Retinal pigment epithelial cell (primary cell): ENCODE measurements around the gene CAPZB.

Source experiments
- DNase-seq: peaks from one replicate; pipeline ENCODE4 v3.0.0-alpha.2; 2010; ENCODE audit warnings: low read depth
- H3K4me3 ChIP-seq: 2 replicates; pipeline ENCODE4 v1.5.1; 2011; ENCODE audit warnings: mild to moderate bottlenecking, low read length, control low read depth, moderate library complexity
- TF ChIP-seq, protein P1 (sequence below): conservative IDR thresholded peaks from 2 replicates; pipeline ENCODE4 v1.5.1; 2011; ENCODE audit warnings: low read depth, low read length, control low read depth, inconsistent platforms

The CAPZB gene

DNA sequence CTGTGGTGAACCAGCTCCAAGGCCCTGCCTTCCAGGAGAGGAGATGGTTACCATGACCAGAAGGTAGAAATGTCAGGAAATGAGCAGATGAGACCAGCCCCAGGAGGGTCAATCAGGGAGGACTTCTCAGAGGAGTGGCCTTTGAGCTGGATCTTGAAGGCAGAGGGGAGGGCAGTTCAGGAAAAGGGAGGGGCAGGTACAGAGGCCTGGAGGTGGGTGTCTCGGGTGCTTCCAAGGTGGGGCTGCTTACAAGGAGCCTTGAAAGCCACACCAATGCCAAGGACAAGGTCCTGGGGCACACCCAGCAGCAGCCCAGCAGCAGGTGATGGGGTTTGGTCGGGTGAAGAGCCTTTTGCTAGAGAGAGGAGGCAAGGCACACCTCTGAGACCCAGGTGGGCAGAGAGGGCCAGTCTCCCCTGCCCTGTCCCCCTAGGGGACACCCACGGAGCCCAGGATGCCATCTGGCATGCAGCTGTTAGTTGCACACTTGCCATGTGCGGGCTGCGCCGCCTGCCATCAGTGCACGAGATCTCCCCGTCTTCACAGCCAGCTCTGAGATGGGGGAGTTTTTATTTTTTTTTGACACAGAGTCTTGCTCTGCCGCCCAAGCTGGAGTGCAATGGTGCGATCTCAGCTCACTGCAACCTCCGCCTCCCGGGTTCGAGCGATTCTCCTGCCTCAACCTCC is 154.7 kb downstream of the CAPZB start:
- H3K4me3 ChIP-seq, result no peak overlapping the region
- no peak for DNase-seq
- TF ChIP-seq, protein P1, sequence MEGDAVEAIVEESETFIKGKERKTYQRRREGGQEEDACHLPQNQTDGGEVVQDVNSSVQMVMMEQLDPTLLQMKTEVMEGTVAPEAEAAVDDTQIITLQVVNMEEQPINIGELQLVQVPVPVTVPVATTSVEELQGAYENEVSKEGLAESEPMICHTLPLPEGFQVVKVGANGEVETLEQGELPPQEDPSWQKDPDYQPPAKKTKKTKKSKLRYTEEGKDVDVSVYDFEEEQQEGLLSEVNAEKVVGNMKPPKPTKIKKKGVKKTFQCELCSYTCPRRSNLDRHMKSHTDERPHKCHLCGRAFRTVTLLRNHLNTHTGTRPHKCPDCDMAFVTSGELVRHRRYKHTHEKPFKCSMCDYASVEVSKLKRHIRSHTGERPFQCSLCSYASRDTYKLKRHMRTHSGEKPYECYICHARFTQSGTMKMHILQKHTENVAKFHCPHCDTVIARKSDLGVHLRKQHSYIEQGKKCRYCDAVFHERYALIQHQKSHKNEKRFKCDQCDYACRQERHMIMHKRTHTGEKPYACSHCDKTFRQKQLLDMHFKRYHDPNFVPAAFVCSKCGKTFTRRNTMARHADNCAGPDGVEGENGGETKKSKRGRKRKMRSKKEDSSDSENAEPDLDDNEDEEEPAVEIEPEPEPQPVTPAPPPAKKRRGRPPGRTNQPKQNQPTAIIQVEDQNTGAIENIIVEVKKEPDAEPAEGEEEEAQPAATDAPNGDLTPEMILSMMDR, result no peak

DNA sequence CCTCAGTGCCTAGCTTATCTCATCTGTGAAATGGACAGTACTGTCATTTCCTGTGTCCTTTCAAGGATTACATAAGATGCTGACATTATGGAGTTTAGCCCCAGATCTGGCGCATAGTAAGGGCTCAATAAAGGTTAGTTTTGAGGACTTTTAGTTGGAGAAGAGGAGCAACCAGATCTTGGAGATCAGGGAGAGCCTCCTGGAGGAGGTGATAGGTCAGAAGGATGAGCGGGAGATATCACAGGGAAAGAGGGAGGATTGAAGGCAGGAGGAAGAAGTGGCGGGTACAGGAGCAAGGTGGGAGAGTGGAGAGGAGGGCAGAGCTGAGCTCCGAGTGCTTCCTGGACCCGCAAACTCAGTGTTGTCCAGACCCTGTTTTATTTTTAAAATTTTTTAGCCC is 155.7 kb downstream of the CAPZB start:
- no peak overlapping the region for H3K4me3 ChIP-seq
- no peak for DNase-seq
- TF ChIP-seq, protein P1, result no peak

DNA sequence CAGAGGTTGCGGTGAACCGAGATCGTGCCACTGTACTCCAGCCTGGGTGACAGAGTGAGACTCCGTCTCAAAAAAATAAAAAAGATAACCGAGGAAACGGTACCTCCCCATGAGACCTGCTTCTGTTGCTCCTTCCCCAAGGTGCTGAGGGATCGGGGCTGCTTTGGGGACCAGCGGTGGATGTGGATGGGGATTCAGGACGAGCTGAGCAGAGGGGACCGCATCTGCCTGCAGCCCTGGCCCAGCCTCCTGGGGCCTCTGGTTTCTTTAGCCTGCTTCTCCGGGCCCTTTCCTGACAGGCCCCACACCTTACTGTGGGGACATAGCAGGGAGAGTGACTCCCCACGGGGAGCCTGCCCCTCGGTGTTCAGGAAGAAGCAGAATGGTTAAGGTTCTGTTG is 156.2 kb downstream of the CAPZB start:
- H3K4me3 ChIP-seq, result no peak overlapping the region
- DNase-seq, result no peak
- TF ChIP-seq, protein P1, result no peak

DNA sequence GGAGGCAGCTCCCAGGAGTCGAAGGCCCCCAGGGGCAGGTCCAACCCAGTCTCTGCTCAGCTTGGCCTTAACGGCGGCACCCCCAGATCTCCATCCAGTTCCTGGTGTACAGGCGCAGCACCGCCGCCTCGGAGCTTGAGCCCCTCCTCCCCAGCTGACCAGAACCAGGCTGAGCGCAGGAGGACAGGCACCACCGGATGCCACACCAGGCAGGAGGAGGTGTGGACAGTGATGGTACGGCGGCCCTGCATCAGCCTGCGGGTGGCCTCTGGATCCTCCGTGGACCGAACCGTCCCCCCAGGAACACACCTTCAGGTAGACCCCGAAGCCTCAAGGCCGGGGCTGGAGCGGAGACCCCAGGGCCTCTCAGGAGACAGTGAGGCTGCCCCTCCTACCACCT is 156.9 kb downstream of the CAPZB start:
- TF ChIP-seq, protein P1, result no peak
- no peak overlapping the region for H3K4me3 ChIP-seq
- DNase-seq, result no peak

DNA sequence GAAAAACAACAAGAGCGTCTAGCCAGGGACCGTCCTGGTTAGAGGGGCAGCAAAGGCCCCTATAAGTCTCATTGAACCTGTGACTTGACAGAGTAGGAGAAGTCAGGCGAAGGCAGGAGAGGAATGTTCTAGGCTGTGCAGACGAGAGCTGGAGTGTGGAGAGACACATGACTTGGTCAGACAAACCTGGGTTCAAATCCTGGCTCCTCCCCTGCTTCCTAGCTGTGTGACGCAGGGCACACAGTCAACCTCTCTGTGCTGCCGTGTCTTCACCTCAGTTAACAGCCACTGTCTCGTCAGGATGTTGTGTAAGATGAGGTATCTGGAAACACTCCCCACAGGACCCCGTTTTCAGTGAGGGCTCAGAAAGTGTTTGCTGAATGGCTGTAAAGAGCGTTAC is 157.6 kb downstream of the CAPZB start:
- TF ChIP-seq, protein P1, result no peak
- no peak for DNase-seq
- no peak overlapping the region for H3K4me3 ChIP-seq

DNA sequence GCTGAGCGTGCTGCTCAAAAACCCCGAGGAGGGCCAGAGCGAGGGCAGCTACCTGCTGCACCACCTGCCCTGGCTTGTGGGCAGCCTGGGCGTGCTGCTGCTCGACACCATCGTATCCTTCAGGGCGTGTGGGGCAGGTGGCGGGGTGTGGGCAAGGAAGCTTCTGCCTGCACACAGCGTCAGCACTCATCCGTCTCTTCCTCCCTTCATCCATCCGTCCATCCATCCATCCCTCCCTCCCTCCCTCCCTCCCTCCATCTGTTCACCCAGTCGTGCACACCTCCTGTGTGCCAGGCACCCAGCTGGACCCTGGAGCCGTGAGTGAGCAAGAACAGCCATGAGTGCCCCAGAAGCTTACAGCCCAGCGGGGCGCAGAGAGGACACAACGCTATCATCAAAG is 158.0 kb downstream of the CAPZB start:
- TF ChIP-seq, protein P1, result no peak
- DNase-seq, result no peak
- H3K4me3 ChIP-seq, result no peak overlapping the region

DNA sequence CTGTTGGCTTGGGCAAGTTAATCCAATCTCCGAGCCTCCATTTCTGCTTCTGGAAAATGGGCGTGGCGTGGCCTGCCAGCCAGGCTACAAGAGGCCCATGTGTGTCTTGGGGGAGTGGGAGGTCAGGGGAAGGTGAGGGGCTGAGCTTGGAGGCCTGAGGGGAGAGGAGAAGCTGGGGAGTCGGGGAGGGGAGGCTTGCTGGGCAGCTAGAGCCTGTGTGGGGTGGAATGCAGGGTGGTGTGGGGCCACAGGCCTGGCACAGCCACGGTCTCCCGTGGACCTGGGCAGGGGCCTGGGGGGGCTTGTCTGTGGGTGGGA is 158.6 kb downstream of the CAPZB start:
- no peak for DNase-seq
- no peak overlapping the region for H3K4me3 ChIP-seq
- TF ChIP-seq, protein P1, result no peak
